Neural cell (in vitro differentiated cells): ENCODE data around the gene RAI1.

Experiments used
- CTCF ChIP-seq: fragments of 450-650 bp; IDR thresholded peaks from 2 replicates; pipeline ENCODE4 v1.5.1; 2014; ENCODE audit warnings: antibody characterized with exemption, mild to moderate bottlenecking, moderate library complexity; ENCODE audit not compliant: poor library complexity, severe bottlenecking
- EP300 ChIP-seq: fragments of 450-650 bp; conservative IDR thresholded peaks from 2 replicates; pipeline ENCODE4 v1.6.1; 2014; ENCODE audit warnings: antibody characterized with exemption, mild to moderate bottlenecking, moderate library complexity; ENCODE audit not compliant: poor library complexity, severe bottlenecking
- EZH2 ChIP-seq: fragments of 200-600, 300-800 bp; shearing (Covaris generic), sonication (generic); IDR thresholded peaks from 2 replicates; pipeline ENCODE4 v1.6.1; 2014; ENCODE audit warnings: antibody characterized with exemption, low read length, borderline replicate concordance, mild to moderate bottlenecking; ENCODE audit not compliant: insufficient read depth, poor library complexity, severe bottlenecking
- POLR2AphosphoS5 ChIP-seq: IDR thresholded peaks from 2 replicates; pipeline ENCODE4 v1.6.1; 2012
- SMC3 ChIP-seq: fragments of 450-650 bp; conservative IDR thresholded peaks from 2 replicates; pipeline ENCODE4 v1.6.1; 2014; ENCODE audit warnings: antibody characterized with exemption, mild to moderate bottlenecking, moderate library complexity; ENCODE audit not compliant: poor library complexity
- TAF1 ChIP-seq: IDR thresholded peaks from 2 replicates; pipeline ENCODE4 v1.6.1; 2012; ENCODE audit warnings: low read depth

- TF ChIP-seq TAF1 (no peak), SMC3 (no peak), CTCF (no peak), EP300 (no peak), POLR2AphosphoS5 (no peak), EZH2 (no peak)
Observed at GRCh38 chr17:17736205-17737183, 55.2 kb downstream of the RAI1 start.
